ENCODE results near the gene ANGPT4. TPM values are rescaled to one million over a fixed set of nuclear protein-coding genes. Genes with fewer than 3 reads are reported as not detected.

ANGPT4 gene
- total RNA-seq, 1 experiment from 2014 or later: not detected

DNA sequence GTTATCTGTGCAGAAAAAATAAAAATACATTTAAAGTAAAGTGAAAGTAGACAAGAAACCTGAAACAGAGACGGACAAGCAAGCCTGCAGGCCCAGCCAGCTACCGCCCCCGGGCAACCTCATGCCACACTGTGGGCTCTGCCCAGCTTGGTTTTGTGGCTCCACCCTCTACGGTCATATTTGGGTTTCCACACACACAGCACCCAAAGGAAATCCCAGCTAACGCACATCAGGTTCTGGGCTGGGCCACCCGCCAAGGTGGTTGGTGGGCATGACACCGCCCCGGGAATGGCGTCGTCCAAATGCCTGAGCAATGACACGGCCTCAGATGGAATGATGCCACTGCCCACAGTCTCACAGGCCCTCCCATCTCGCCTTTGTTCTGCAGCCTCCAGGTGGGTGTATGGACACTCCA is 59.8 kb downstream of the ANGPT4 start:
- TF ChIP-seq EZH2 (IDR thresholded peaks at IDR 0.05; ENCODE audit: low read depth): no peak
- TF ChIP-seq, protein P1, sequence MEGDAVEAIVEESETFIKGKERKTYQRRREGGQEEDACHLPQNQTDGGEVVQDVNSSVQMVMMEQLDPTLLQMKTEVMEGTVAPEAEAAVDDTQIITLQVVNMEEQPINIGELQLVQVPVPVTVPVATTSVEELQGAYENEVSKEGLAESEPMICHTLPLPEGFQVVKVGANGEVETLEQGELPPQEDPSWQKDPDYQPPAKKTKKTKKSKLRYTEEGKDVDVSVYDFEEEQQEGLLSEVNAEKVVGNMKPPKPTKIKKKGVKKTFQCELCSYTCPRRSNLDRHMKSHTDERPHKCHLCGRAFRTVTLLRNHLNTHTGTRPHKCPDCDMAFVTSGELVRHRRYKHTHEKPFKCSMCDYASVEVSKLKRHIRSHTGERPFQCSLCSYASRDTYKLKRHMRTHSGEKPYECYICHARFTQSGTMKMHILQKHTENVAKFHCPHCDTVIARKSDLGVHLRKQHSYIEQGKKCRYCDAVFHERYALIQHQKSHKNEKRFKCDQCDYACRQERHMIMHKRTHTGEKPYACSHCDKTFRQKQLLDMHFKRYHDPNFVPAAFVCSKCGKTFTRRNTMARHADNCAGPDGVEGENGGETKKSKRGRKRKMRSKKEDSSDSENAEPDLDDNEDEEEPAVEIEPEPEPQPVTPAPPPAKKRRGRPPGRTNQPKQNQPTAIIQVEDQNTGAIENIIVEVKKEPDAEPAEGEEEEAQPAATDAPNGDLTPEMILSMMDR (conservative IDR thresholded peaks at IDR 0.05): no peak
- peaks cover 24% of the 10 kb centered on the region for H3K4me1 ChIP-seq (replicated peaks; ENCODE audit: insufficient read depth)
- intact Hi-C loops (cut with micrococcal nuclease; ENCODE audit: unreplicated experiment): loop anchor here (1.0 kb wide), 1 partner anchor 14 kb away; no protein-coding TSS in a partner anchor

GRCh38 chr20:855466-856360 is 60.4 kb downstream of the ANGPT4 start:
- Histone ChIP-seq H3K4me1 (replicated peaks; ENCODE audit: insufficient read depth) (peaks cover 24% of the 10 kb centered on the region), H3K27ac (peak overlapping the region; percentile 64), H3K9me2 (ENCODE audit: insufficient read depth) (no peaks in the 10 kb centered on the region), H4K20me1 (ENCODE audit: insufficient read depth) (no peaks in the 10 kb centered on the region; the same call in none of the 2 replicates), H3K79me2 (ENCODE audit: low read depth) (no peaks in the 10 kb centered on the region; the same call in 1 of the 2 replicates), H3F3A (ENCODE audit: insufficient read depth, low read depth) (peaks cover 22% of the 10 kb centered on the region), H3K27me3 (ENCODE audit: insufficient read depth, low read depth) (no peaks in the 10 kb centered on the region), H3K4me2 (peak overlapping the region; percentile 78), H3K36me3 (ENCODE audit: low read depth) (no peaks in the 10 kb centered on the region), H3K9me3 (ENCODE audit: insufficient read depth, low read depth) (no peaks in the 10 kb centered on the region), H3K4me3 (peak overlapping the region; percentile 43; the same call in 1 of the 2 replicates), H2AFZ (no peak overlapping the region)
- TF ChIP-seq EZH2 (IDR thresholded peaks at IDR 0.05; ENCODE audit: low read depth): no peak
- TF ChIP-seq, protein P1 (conservative IDR thresholded peaks at IDR 0.05): no peak
- no TSS peak for BruUV-seq (replicated peaks)
- ChIA-PET POLR2A (ENCODE audit: unreplicated experiment) (interaction anchor here (0.6 to 0.7 kb wide), 3 partner anchors 11 to 264 kb away, joined by 3 to 7 read pairs (median 3); partner anchors contain the start of gene FAM110A), CTCF (interaction anchor here (0.6 to 1.4 kb wide), 4 partner anchors 26 to 100 kb away, joined by 3 to 9 read pairs (median 6); no protein-coding TSS in a partner anchor)
- intact Hi-C loops (cut with micrococcal nuclease; ENCODE audit: unreplicated experiment): loop anchor here (1.0 kb wide), 1 partner anchor 13 kb away; no protein-coding TSS in a partner anchor
- no peak for DNase-seq

More for the DNA sequence above, 59.8 kb downstream of the ANGPT4 start:
- BruUV-seq (replicated peaks): no TSS peak
- no peaks in the 10 kb centered on the region for H3K9me2 ChIP-seq (ENCODE audit: insufficient read depth)
- ChIA-PET CTCF (interaction anchor here (0.6 to 1.4 kb wide), 3 partner anchors 27 to 99 kb away, joined by 3 to 9 read pairs (median 5); no protein-coding TSS in a partner anchor), POLR2A (ENCODE audit: unreplicated experiment) (interaction anchor here (0.6 to 0.7 kb wide), 3 partner anchors 12 to 263 kb away, joined by 3 to 7 read pairs (median 3); partner anchors contain the start of gene FAM110A)
- peak overlapping the region; percentile 43; the same call in 1 of the 2 replicates for H3K4me3 ChIP-seq
- peak; percentile 95 to 99 for DNase-seq
- no peaks in the 10 kb centered on the region for H3K36me3 ChIP-seq (ENCODE audit: low read depth)
- H3K79me2 ChIP-seq (ENCODE audit: low read depth): no peaks in the 10 kb centered on the region; the same call in 1 of the 2 replicates
- H3K27ac ChIP-seq: peak overlapping the region; percentile 64
- no peak overlapping the region for H2AFZ ChIP-seq
- peaks cover 22% of the 10 kb centered on the region for H3F3A ChIP-seq (ENCODE audit: insufficient read depth, low read depth)
- H3K27me3 ChIP-seq (ENCODE audit: insufficient read depth, low read depth): no peaks in the 10 kb centered on the region
- H3K4me2 ChIP-seq: peak overlapping the region; percentile 78
- no peaks in the 10 kb centered on the region; the same call in none of the 2 replicates for H4K20me1 ChIP-seq (ENCODE audit: insufficient read depth)
- no peaks in the 10 kb centered on the region for H3K9me3 ChIP-seq (ENCODE audit: insufficient read depth, low read depth)

- H3K9me2 ChIP-seq (ENCODE audit: insufficient read depth): no peaks in the 10 kb centered on the region
- H2AFZ ChIP-seq: no peak overlapping the region
- H3K79me2 ChIP-seq (ENCODE audit: low read depth): no peaks in the 10 kb centered on the region; the same call in 1 of the 2 replicates
- no TSS peak for BruUV-seq (replicated peaks)
- no peaks in the 10 kb centered on the region for H3K9me3 ChIP-seq (ENCODE audit: insufficient read depth, low read depth)
- ChIA-PET CTCF (no interaction called here), POLR2A (ENCODE audit: unreplicated experiment) (no interaction called here)
- DNase-seq: no peak
- no peak overlapping the region for H3K4me3 ChIP-seq
- no peaks in the 10 kb centered on the region; the same call in none of the 2 replicates for H4K20me1 ChIP-seq (ENCODE audit: insufficient read depth)
- H3K27ac ChIP-seq: no peak overlapping the region
- H3K4me2 ChIP-seq: no peak overlapping the region
- H3F3A ChIP-seq (ENCODE audit: insufficient read depth, low read depth): peaks cover 22% of the 10 kb centered on the region
- intact Hi-C loops (cut with micrococcal nuclease; ENCODE audit: unreplicated experiment): no loop called here
- H3K4me1 ChIP-seq (replicated peaks; ENCODE audit: insufficient read depth): peaks cover 24% of the 10 kb centered on the region
- TF ChIP-seq, protein P1 (conservative IDR thresholded peaks at IDR 0.05): no peak
- TF ChIP-seq EZH2 (IDR thresholded peaks at IDR 0.05; ENCODE audit: low read depth): no peak
- no peaks in the 10 kb centered on the region for H3K27me3 ChIP-seq (ENCODE audit: insufficient read depth, low read depth)
- no peaks in the 10 kb centered on the region for H3K36me3 ChIP-seq (ENCODE audit: low read depth)
These were observed 61.5 kb downstream of the ANGPT4 start for GRCh38 chr20:854601-855000.
